GM18951 (cell line): Measurements from ENCODE around the gene A3GALT2.

Source experiments
- POLR2A ChIP-seq: IDR thresholded peaks from 4 replicates; pipeline ENCODE4 v1.6.1; 2011; ENCODE audit warnings: mild to moderate bottlenecking; ENCODE audit not compliant: insufficient read length, insufficient read depth; ENCODE audit errors: extremely low read depth
- in situ Hi-C: fragments of 300-500 bp; cut with MboI; formaldehyde crosslinking; loops from one replicate; pipeline ENCODE4 v1.12.0; 2022; ENCODE audit warnings: low sequenced_read_pairs, mixed read lengths, inconsistent platforms; ENCODE audit not compliant: unreplicated experiment

The A3GALT2 gene

DNA sequence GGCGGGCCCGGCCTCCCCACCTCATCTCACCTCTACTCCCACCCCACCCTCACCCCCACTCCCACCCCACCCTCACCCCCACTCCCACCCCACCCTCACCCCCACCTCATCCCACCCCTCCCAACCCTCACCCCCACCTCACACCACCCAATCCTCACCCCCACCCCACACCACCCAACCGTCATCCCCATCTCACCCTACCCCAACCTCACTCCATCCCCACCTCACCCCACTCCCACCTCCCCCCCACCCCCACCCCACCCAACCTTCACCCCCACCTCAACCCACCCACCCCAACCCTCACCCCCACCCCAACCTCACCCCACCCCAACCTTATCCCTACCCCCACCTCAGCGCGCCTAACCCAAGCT, 13.4 kb downstream of the A3GALT2 start:
- in situ Hi-C loops, result no loop called here
- TF ChIP-seq POLR2A, result no peak

DNA sequence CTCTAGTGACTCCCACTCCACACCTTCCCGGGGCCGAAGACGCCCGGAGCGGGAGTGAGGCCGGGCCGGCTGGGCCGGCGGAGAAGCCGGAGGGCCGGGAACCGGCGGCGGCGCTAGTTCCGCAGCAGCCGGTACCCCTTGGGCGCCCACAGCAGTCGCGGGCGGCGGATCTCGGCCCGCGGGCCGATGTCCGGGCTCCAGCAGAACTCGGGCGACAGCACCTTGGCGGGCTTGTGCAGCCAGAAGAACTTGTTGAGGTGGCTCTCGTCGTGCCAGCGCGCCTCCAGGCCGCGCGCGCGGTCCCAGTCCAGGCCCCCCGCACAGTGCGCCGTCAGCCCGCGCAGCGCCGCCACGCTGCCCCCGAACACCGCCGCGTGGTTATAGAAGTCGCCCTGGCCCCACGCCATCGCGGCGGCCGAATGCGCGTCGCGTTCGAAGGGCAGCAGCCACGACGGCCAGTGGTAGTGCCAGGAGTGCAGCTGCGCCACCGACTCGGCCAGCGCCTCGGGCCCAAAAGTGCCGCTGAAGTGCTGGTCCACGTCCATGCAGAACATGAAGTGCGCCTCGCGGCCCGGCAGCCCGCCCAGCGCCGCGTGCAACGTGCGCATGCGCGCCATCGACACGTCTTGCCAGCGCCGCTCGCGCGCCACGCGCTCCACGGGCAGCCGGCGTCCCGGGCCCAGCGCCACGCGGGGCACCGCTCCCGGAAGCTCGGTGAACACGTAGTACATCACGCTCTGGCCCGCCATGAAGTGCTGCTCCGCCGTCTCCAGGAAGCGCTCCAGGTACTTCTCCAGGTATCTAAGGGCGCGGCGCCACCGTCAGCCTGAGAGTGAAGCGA, 14.0 kb downstream of the A3GALT2 start:
- TF ChIP-seq POLR2A, result no peak
- in situ Hi-C loops, result no loop called here

DNA sequence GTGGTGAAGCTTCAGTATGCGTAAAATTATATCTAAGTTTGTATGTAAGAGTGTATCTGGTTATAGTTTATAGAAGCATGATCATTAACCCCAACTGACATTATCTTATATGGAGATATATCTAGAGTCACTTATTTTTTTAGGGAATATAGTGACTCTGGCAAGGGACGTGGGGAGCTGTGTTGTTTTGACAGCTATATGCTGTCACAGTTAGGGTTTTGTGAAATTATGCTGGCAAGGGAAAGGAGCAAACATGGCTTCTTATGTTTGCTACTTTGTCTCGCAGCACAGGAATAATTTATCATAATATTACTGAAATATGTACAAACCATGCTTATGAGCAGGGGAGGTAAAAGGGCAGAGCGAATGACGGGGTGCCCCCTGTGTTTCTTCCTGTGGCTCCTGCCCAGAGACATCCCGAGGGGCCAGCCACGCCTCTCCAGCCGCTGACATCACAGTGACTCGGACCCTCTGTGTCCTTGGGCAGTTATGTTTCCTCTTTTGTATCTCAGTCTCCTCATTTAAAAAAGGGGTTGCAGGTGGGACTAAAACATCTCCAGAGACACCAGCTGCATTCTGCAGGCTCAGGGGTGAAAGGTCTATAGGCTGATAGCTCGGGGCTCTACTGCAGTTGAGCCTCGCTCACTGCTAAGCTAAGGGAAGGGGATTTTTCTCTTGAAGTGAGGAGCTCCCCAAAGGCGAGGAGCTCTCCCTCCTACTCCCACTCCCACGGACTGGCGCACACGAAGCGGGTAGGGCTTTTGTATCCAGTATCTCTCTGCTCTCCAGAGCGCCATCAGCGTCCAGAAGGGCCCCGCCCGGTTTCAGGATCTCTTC, 14.9 kb downstream of the A3GALT2 start:
- no peak for TF ChIP-seq POLR2A
- in situ Hi-C loops, result no loop called here

DNA sequence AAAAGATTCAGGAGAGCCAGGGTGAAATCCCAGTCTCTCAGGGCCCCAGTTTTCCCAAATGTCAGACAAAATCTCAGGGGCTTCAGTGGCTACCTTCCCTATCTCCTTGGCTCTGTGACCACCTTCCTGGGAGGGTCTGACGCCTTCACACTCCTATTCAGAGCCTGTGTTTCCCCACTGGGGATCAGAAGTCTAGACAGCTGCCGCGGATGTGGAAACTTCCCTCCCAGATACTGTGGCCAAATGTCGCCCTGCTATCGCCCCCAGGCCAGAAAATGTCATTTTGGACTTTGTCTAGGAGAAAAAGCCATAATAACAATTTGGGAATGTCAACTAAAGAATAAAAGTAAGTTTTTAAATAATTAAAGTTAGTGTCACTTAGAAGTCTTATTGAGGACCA, 15.9 kb downstream of the A3GALT2 start:
- no peak for TF ChIP-seq POLR2A
- in situ Hi-C loops, result no loop called here

DNA sequence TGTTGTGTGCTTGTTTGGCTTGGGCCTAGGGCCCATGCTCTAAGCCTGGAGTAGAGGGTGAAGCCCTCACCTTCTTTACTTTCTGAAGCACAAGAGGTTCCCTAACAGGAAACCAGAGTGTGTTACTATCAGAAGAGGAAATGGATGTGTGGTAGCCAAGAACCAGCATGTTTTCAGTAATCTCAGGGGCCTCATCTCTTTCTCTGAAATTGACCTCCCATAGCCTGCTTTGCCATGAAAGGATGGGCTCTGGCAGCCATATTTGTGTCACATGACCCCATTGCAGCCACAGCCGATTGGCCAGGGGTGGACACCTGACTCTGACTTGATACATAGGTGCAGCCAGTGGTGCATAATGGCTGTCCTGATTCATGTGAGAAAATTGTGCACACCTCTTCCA, 18.6 kb downstream of the A3GALT2 start:
- no peak for TF ChIP-seq POLR2A
- in situ Hi-C loops, result no loop called here

DNA sequence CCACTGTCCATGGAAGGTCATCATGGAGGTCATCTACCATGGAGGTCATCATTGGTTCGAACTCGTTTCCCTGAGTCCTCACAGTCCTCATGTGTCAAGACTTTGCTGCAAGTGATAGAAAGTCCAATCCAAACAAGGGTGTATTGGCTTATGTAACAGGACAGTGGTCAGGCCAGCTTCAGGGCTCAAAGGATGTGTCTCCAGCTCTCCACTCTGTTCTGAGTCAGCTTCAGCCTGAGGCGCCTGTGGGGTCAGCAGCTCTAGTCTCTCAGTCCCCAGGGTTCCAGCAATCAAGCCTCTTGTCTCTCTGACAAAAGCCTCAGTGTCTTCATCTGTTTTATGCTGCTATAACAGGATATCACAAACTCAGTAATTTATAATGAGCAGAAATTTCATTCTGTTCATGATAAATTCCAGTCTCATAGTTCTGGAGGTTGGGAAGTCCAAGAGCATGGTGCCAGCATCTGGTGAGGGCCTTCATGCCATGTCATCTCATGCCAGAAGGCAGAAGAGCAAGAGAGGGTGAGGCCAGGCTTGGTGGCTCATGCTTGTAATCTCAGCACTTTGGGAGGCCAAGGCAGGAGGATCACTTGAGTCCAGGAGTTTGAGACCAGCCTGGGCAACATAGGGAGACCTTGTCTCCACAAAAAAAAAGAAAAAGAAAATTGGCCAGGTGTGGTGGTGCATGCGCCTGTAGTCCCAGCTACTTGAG, 19.5 kb downstream of the A3GALT2 start:
- no peak for TF ChIP-seq POLR2A
- in situ Hi-C loops, result no loop called here

DNA sequence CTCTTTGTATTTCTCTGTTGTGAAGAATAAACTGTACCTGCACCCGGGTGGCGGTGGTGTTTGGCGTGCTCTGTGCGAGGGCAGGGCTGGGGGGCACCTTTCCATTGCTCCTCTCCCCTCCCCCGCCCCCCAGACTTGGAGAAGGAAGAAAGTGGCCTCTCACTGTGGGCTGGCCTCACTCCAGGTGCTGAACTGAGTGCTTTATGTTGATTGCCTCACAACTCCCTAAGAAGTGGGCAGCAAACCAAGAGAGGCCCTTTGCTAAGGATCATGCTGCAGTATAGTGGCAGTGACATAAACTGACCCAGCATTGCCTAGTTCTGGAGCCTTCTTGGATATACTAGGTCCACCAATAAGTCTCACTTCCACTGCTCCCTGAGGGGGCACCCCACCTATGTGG, 20.2 kb downstream of the A3GALT2 start:
- TF ChIP-seq POLR2A, result no peak
- in situ Hi-C loops, result no loop called here

DNA sequence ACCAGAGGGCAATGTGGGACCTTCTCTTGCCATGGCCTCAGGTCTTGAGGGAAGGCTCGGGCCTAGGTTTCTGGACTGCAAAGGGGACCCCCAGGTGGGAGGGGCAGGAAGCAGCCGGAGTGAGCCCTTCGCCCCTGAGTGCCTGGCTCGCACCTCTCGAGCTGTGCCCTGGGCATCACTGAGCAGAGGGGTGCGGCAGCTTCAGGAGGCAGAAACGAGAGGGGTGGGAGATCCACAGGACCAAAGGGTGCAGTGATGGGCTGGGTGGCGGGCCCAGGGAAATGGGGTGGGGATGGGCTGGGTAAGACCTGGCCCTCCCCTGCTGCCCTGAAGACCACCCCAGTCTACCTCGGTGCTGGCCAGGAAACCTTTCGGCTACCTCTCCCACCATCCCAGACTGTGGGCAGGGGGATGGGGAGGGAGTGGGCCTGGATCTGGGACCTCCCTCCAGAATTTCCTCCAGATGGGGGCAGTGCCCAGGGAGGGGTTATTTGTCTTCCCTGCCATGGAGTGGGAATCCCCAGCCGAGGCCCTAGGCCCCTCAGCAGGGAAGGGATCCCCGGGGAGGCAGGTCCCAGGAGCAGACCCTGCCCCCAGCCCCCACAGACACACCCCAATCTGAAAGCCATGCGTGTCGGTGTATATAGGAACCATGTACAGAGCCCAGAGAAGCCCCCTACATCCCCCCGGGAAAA, 21.3 kb downstream of the A3GALT2 start:
- TF ChIP-seq POLR2A, result no peak
- in situ Hi-C loops, result loop anchor here (10.0 kb wide), 1 partner anchor 165 kb away; no protein-coding TSS in a partner anchor

DNA sequence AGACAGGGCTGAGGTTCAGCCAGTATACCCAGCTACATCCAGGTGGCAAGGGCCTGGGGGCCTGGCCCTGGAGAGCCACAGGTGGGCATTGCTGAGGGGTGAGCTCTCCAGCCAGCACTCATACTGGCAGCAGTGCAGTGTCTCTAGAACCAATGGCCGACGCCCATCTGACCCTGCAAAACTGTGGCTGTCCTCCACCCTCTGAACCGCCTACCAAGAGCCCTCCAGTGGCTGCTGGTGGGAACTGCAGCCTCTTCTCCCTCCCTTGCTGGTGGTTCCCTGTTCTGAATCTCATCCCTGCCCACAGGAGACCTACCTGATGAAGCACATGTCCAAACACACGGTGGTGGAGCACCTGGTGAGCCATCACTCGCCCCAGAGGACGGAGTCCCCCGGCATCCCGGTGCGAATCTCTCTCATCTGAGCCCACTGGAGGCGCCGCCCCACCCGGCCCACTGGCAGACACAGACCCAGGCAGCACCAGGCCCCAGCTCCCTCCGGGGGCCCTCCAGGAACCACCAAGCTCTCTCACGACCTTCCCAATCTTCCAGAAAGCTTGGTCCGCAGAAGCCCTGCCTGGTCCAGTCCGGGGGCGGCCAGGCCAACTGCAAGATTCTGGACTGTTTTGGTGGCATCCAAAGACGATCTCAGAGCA, 22.1 kb downstream of the A3GALT2 start:
- in situ Hi-C loops, result loop anchor here (10.0 kb wide), 1 partner anchor 166 kb away; no protein-coding TSS in a partner anchor

DNA sequence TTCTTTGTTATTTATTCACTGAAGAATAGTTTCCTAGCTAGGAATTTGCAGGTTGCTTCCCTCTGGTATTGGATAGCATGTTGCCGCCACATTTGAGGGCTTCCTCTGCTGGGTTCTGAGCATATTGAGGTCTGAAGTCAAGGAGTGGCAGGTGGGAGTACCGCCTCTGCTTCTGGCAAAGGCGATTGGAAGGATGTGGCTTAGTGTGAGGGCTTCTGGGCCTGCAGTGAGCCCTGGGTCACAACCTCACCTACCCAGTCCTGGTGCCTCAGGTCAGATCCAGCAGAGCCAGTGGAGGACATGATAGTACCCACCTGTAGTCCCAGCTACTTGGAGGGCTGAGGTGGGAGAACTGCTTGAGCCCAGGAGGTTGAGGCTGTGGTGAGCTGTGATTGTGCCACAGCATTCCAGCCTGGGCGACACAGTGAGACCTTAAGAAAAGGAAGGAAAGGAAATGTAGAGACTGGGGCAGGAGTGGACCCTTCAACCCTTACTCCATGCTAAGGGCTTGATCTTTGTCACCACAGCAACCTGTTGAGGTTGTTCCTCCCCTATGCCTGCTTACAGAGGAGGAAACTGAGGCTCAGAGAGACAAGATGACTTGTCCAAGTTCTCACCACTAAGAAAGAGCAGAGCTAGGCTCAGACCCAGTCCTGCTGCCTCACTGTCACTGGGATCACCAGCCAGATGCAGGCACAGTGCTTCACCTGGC, 22.8 kb downstream of the A3GALT2 start:
- in situ Hi-C loops, result loop anchor here (10.0 kb wide), 1 partner anchor 167 kb away; no protein-coding TSS in a partner anchor
- no peak for TF ChIP-seq POLR2A

More for the DNA sequence above, 22.1 kb downstream of the A3GALT2 start:
- TF ChIP-seq POLR2A, result no peak

DNA sequence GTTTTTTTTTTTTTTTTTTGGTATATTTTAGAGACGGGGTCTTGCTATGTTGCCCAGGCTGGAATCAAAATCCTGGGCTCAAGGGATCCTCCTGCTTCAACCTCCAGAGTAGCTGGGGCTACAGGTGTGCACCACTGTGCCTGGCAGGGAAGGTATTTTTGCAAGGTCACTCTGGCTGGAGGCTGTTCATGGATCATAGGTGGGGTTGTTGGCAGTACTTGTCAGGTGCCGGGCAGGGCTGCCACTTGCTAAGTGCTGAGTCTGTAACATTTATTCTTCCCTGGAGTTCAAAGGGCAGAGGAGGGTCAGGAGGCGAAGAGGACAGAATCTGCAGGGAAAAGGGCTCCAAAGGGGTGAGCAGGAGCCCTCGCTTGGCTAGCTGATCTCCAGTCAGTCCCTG, 24.1 kb downstream of the A3GALT2 start:
- TF ChIP-seq POLR2A, result no peak
- in situ Hi-C loops, result loop anchor here (10.0 kb wide), 1 partner anchor 168 kb away; no protein-coding TSS in a partner anchor
